H1 (cell line): ENCODE results near the gene RPL36A. TPM values are rescaled to one million over a fixed set of nuclear protein-coding genes. Genes with fewer than 3 reads are reported as not detected.

Experiments
- CTCF ChIA-PET: fragments of 300-600 bp; sonication (Branson Sonifier 250); formaldehyde crosslinking; loops from one replicate; lab custom pipeline; 2021; ENCODE audit not compliant: partially characterized antibody; lab: Charles Lee
- POLR2A ChIA-PET: fragments of 300-600 bp; sonication (Branson Sonifier 250); formaldehyde crosslinking; loops from one replicate; lab custom pipeline; 2021; ENCODE audit warnings: inconsistent platforms; ENCODE audit not compliant: partially characterized antibody; lab: Charles Lee
- DNase-seq, 2 experiments: peaks; one replicate each; pipeline versions ENCODE4 v3.0.0 to v3.0.0-alpha.2; 2010 to 2022; ENCODE audit warnings: low spot score in 2 of 2, low read depth in 1 of 2, mixed read lengths in 1 of 2
- FAIRE-seq: peaks from 2 replicates; lab custom pipeline; 2011; peaks lifted over from hg19 to GRCh38; lab: Jason Lieb, UNC
- H2AFZ ChIP-seq: 2 replicates; pipeline ENCODE4 v1.8.1; 2012; ENCODE audit warnings: low read length, inconsistent platforms
- H2AK5ac ChIP-seq: 2 replicates; pipeline ENCODE4 v1.6.1; 2013; ENCODE audit warnings: low read depth, low read length
- H2BK120ac ChIP-seq: replicated peaks from 2 replicates; pipeline ENCODE3; 2013; ENCODE audit warnings: low read depth, low read length, inconsistent platforms
- H2BK12ac ChIP-seq: 2 replicates; pipeline ENCODE4 v1.6.1; 2013; ENCODE audit warnings: low read depth, low read length
- H2BK15ac ChIP-seq: 2 replicates; pipeline ENCODE4 v1.6.1; 2013; ENCODE audit warnings: low read length
- H2BK20ac ChIP-seq: 2 replicates; pipeline ENCODE4 v1.6.1; 2013; ENCODE audit warnings: low read length
- H2BK5ac ChIP-seq: 2 replicates; pipeline ENCODE4 v1.6.1; 2013; ENCODE audit warnings: low read depth, low read length
- H3K14ac ChIP-seq: 2 replicates; pipeline ENCODE4 v1.6.1; 2013; ENCODE audit warnings: inconsistent platforms; ENCODE audit not compliant: insufficient read length
- H3K18ac ChIP-seq: 2 replicates; pipeline ENCODE4 v1.6.1; 2013; ENCODE audit warnings: low read length; ENCODE audit errors: extremely low read depth
- H3K23ac ChIP-seq: 2 replicates; pipeline ENCODE4 v1.6.1; 2013; ENCODE audit warnings: inconsistent platforms; ENCODE audit not compliant: insufficient read length
- H3K23me2 ChIP-seq: 2 replicates; pipeline ENCODE4 v1.6.1; 2013; ENCODE audit warnings: low read depth, low read length
- H3K27ac ChIP-seq: 2 replicates; pipeline ENCODE4 v1.6.1; 2011; ENCODE audit warnings: low read depth, low read length, inconsistent platforms
- H3K27me3 ChIP-seq, 4 experiments: replicated peaks in 1 of 4; 1 replicate in 1 of 4; 2 replicates in 3 of 4; pipeline versions ENCODE4 v1.6.1 to v1.8.1; 2011 to 2013; ENCODE audit warnings: low read length in 3 of 4, mild to moderate bottlenecking in 3 of 4, inconsistent platforms in 2 of 4, mixed read lengths in 2 of 4, moderate library complexity in 1 of 4; ENCODE audit not compliant: control insufficient read depth in 3 of 4, insufficient read depth in 3 of 4; ENCODE audit errors: extremely low read depth in 1 of 4
- H3K36me3 ChIP-seq, 4 experiments: 2 replicates each; pipeline versions ENCODE4 v1.6.1 to v1.8.1; 2011 to 2013; ENCODE audit warnings: mild to moderate bottlenecking in 4 of 4, low read length in 3 of 4, moderate library complexity in 2 of 4, control low read depth in 1 of 4, inconsistent platforms in 1 of 4; ENCODE audit not compliant: insufficient read depth in 4 of 4, control insufficient read depth in 2 of 4
- H3K4ac ChIP-seq: replicated peaks from 2 replicates; pipeline ENCODE3; 2013; ENCODE audit warnings: low read length, low read depth, mixed read lengths, inconsistent platforms; ENCODE audit not compliant: insufficient read length
- H3K4me1 ChIP-seq, 4 experiments: replicated peaks in 1 of 4; 1 replicate in 1 of 4; 2 replicates in 3 of 4; pipeline versions ENCODE4 v1.6.1 to v1.8.1; 2011 to 2013; ENCODE audit warnings: low read length in 3 of 4, inconsistent platforms in 2 of 4, mixed read lengths in 1 of 4; ENCODE audit not compliant: insufficient read depth in 4 of 4, control insufficient read depth in 3 of 4
- H3K4me2 ChIP-seq, 2 experiments: 2 replicates each; pipeline versions ENCODE4 v1.6.1 to v1.8.1; 2011 to 2013; ENCODE audit warnings: low read depth in 2 of 2, low read length in 2 of 2, control low read depth in 1 of 2, inconsistent platforms in 1 of 2, mild to moderate bottlenecking in 1 of 2; ENCODE audit not compliant: insufficient read depth in 1 of 2
- H3K4me3 ChIP-seq, 4 experiments: fragments of 200-600, 300-600 bp in 1 of 4; sonication (generic), shearing (Covaris generic), sonication (Bioruptor Twin) in 1 of 4; 2 replicates each; pipeline versions ENCODE4 v1.5.1 to v1.8.1; 2011 to 2016; ENCODE audit warnings: low read length in 4 of 4, low read depth in 3 of 4, control low read depth in 2 of 4, inconsistent platforms in 2 of 4, mild to moderate bottlenecking in 2 of 4, mixed read lengths in 1 of 4, moderate library complexity in 1 of 4; ENCODE audit not compliant: insufficient read depth in 2 of 4; ENCODE audit errors: extremely low read depth in 1 of 4
- H3K56ac ChIP-seq: replicated peaks from 2 replicates; pipeline ENCODE3; 2013; ENCODE audit warnings: low read depth, mild to moderate bottlenecking, mixed read lengths, low read length, inconsistent platforms; ENCODE audit not compliant: insufficient read length
- H3K79me1 ChIP-seq: 2 replicates; pipeline ENCODE4 v1.6.1; 2013; ENCODE audit warnings: low read depth, low read length, control low read depth
- H3K79me2 ChIP-seq, 2 experiments: 2 replicates each; pipeline versions ENCODE4 v1.6.1 to v1.8.1; 2012 to 2013; ENCODE audit warnings: low read length in 2 of 2, mild to moderate bottlenecking in 2 of 2, inconsistent platforms in 1 of 2; ENCODE audit not compliant: insufficient read depth in 2 of 2, control insufficient read depth in 1 of 2
- H3K9ac ChIP-seq, 4 experiments: replicated peaks in 1 of 4; 1 replicate in 1 of 4; 2 replicates in 3 of 4; pipeline versions ENCODE4 v1.6.1 to v1.8.1; 2011 to 2013; ENCODE audit warnings: low read depth in 3 of 4, low read length in 3 of 4, control low read depth in 2 of 4, mild to moderate bottlenecking in 2 of 4, moderate library complexity in 2 of 4, inconsistent platforms in 1 of 4; ENCODE audit errors: extremely low read depth in 1 of 4
- H3K9me3 ChIP-seq, 2 experiments: 2 replicates each; pipeline versions ENCODE4 v1.6.1 to v1.8.1; 2012 to 2013; ENCODE audit warnings: mild to moderate bottlenecking in 2 of 2, moderate library complexity in 2 of 2, control low read depth in 1 of 2, inconsistent platforms in 1 of 2, low read depth in 1 of 2, low read length in 1 of 2, mixed read lengths in 1 of 2; ENCODE audit not compliant: insufficient read depth in 2 of 2
- H4K20me1 ChIP-seq, 2 experiments: replicated peaks in 1 of 2; 2 replicates each; pipeline versions ENCODE3 to v1.8.1; 2011 to 2013; ENCODE audit warnings: inconsistent platforms in 2 of 2, low read length in 2 of 2, mild to moderate bottlenecking in 1 of 2; ENCODE audit not compliant: insufficient read depth in 2 of 2, control insufficient read depth in 1 of 2
- H4K5ac ChIP-seq: 2 replicates; pipeline ENCODE4 v1.6.1; 2013; ENCODE audit warnings: low read length, low read depth, mixed read lengths, inconsistent platforms; ENCODE audit not compliant: insufficient read length
- H4K8ac ChIP-seq: 2 replicates; pipeline ENCODE4 v1.8.0; 2013; ENCODE audit warnings: mild to moderate bottlenecking, moderate library complexity, low read length, inconsistent platforms; ENCODE audit not compliant: insufficient read depth; ENCODE audit errors: extremely low read depth
- H4K91ac ChIP-seq: replicated peaks from 2 replicates; pipeline ENCODE3; 2013; ENCODE audit warnings: low read length, mixed read lengths, inconsistent platforms; ENCODE audit not compliant: insufficient read length
- BACH1 ChIP-seq: IDR thresholded peaks from 2 replicates; pipeline ENCODE4 v1.6.1; 2012; ENCODE audit warnings: low read length, improper control_type of control experiment
- BCL11A ChIP-seq, 2 experiments: IDR thresholded peaks; one replicate each; pipeline ENCODE4 v1.6.1; 2011; ENCODE audit warnings: low read depth in 2 of 2, low read length in 2 of 2, mild to moderate bottlenecking in 2 of 2
- CEBPB ChIP-seq: IDR thresholded peaks from 2 replicates; pipeline ENCODE4 v1.6.1; 2012; ENCODE audit warnings: low read depth, low read length
- TEAD4 ChIP-seq: IDR thresholded peaks from 2 replicates; pipeline ENCODE4 v1.6.1; 2012; ENCODE audit warnings: low read depth, low read length, inconsistent platforms, mixed read lengths
- WGBS, 2 experiments: shearing (Covaris generic) in 1 of 2; methylation state at CpG; one replicate each; pipeline versions ENCODE4 v1.1.6 to v1.1.7; 2013 to 2015; ENCODE audit warnings: low lambda C conversion rate in 2 of 2, mixed read lengths in 2 of 2, inconsistent platforms in 1 of 2, low coverage in 1 of 2, missing lambda C conversion rate in 1 of 2; ENCODE audit not compliant: insufficient replicate concordance in 2 of 2, insufficient coverage in 1 of 2, insufficient read length in 1 of 2; ENCODE audit errors: extremely low coverage in 1 of 2, missing lambda C conversion rate in 1 of 2; 5-methylcytosine and 5-hydroxymethylcytosine counted together
- polyA plus RNA-seq, 7 experiments: library from polyadenylated mRNA; depleted of rRNA in 3 of 7; stranded (reverse) in 5 of 7; unstranded in 2 of 7; fragments of >200 nt in 5 of 7; fragments of 200-250 nt in 2 of 7; gene quantifications; 1 replicate in 5 of 7; 2 replicates in 1 of 7; 4 replicates in 1 of 7; pipeline versions ENCODE4 v1.2.1 to v1.2.3, GENCODE V29; 2011 to 2013; ENCODE audit warnings: missing spikeins in 2 of 7, mixed read lengths in 2 of 7
- total RNA-seq: library from RNA; stranded (reverse); fragmentation: NEBNext Ultra II Directional; extraction: Animal tissue kit (Norgen Biotek cat#: 25700); gene quantifications from 2 replicates; pipeline ENCODE4 v1.2.1, GENCODE V29; 2021

RPL36A gene
- total and polyA plus RNA-seq, 2 of the 8 experiments (the other 6 are each of a cell fraction or from before 2014, with no cell fraction given) = 271 to 1,587 TPM

DNA sequence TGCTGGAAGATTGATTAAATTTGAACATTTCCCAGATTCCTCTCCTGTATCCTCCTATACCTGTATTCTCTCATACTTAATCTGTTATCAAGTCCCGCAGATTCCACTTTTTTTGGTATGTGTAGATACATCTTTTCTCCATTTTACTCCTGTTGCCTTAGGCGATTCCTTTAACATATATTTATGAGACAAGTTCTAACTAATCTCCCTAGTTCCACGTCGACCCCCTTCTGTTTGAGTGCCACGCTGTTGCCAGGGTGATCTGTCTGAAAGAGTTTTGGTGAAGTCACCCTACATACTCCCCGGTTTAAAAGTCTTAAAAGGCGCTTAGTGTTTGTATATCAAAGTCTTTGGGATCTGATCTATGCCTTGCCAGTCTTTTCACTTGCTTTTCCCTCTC is 19.6 kb downstream of the RPL36A start:
- Histone ChIP-seq H4K20me1 (peaks cover 0 to 2% of the 10 kb centered on the region in 2 experiments), H3K36me3 (peaks cover 0 to 16% (median 8%) of the 10 kb centered on the region in 4 experiments; a peak in 5 of 8 replicates), H2BK20ac (no peak overlapping the region), H3K9me3 (no peaks in the 10 kb centered on the region), H2AK5ac (no peak overlapping the region), H3K4ac (no peak overlapping the region), H3K79me1 (no peaks in the 10 kb centered on the region), H3K23me2 (peaks cover 4% of the 10 kb centered on the region; the same call in 1 of the 2 replicates), H3K9ac (no peak overlapping the region), H2BK15ac (no peak overlapping the region), H3K4me2 (no peak overlapping the region), H3K27ac (no peak overlapping the region), H2AFZ (no peak overlapping the region)
- no peak for FAIRE-seq
- POLR2A ChIA-PET = interaction anchor here (0.8 kb wide), 1 partner anchor 18 kb away, joined by 3 read pairs; no protein-coding TSS in a partner anchor
- CTCF ChIA-PET = no interaction called here
- TF ChIP-seq BCL11A (IDR thresholded peaks at IDR 0.05; ENCODE audit: low read depth in 2 of 2, low read length in 2 of 2) (no peak), BACH1 (no peak), CEBPB (no peak), TEAD4 (no peak)
- TF ChIP-seq, all 59 proteins: peak for 0
- no peak overlapping the region for H3K18ac ChIP-seq
- H4K5ac ChIP-seq = no peak overlapping the region
- H2BK120ac ChIP-seq = no peak overlapping the region
- H4K8ac ChIP-seq = no peak overlapping the region
- WGBS, 2 experiments = 76% methylated on average over 7 of the region's 7 CpGs; no CpG with 5 or more reads in 1 of the 2 experiments
- no peak overlapping the region for H4K91ac ChIP-seq
- no peak overlapping the region for H3K14ac ChIP-seq
- no peaks in the 10 kb centered on the region; a peak in 1 of 7 replicates for H3K4me1 ChIP-seq
- H3K23ac ChIP-seq = no peak overlapping the region
- H3K56ac ChIP-seq = no peak overlapping the region
- peaks cover 5 to 60% of the 10 kb centered on the region in 2 experiments for H3K79me2 ChIP-seq
- no peak for DNase-seq
- no peak overlapping the region for H2BK12ac ChIP-seq
- peak overlapping the region in 1 of 4 experiments; percentile 98; a peak in 1 of 8 replicates for H3K4me3 ChIP-seq
- H3K27me3 ChIP-seq = no peaks in the 10 kb centered on the region
- no peak overlapping the region for H2BK5ac ChIP-seq
